Activated CD4-positive, alpha-beta T cell treated with anti-CD3 and anti-CD28 coated beads, Interleukin-2, amount 50 U/mL, for 1 hour (primary cell): ENCODE data around the gene LRRK1.
A peak's percentile ranks its signal among the peaks of the same experiment; 100 is the strongest.
"Not testable (repeated sequence)": the region's sequence is repeated elsewhere in the genome, so short reads cannot be mapped to it uniquely, and the experiment has no call there.

Source experiments
- DNase-seq: peaks from one replicate; pipeline ENCODE4 v3.0.0-alpha.2; 2020

LRRK1 gene

DNA sequence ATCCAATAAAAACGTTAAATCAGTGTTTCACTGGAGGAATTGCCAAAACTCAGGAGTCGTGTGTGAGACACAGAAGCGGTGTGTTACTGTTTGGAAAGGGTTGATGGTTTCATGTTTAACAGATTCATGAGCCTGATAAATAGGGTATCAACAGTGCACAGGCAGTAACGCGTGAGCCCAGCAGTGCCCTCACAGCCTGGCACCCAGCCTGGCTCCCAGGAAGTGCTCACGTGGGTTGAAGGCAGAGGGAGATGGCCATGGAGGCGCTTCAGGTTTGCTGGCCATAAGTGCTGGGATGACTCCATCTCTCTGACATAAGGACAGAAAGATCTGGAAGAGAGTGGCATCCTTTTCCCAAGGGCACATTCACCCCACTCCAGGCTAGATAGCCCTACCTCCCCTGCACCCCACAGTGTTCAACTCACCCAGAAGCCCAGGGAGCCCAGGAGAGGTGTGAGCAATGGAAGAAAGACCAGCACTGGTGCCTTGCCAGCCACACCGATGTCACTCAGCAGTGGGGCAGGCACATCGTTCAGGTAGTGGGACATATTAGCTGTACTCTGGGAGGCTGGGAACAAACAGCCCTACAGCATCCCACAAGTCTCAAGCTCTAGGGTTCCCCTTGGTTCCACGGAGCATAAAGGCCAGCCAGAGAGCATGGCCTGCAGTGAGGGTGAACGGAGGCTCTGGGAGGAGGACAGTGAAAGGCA is 164.3 kb downstream of the LRRK1 start:
- no peak for DNase-seq

- DNase-seq = no peak
Observed at GRCh38 chr15:101084801-101085200, 165.6 kb downstream of the LRRK1 start.

DNA sequence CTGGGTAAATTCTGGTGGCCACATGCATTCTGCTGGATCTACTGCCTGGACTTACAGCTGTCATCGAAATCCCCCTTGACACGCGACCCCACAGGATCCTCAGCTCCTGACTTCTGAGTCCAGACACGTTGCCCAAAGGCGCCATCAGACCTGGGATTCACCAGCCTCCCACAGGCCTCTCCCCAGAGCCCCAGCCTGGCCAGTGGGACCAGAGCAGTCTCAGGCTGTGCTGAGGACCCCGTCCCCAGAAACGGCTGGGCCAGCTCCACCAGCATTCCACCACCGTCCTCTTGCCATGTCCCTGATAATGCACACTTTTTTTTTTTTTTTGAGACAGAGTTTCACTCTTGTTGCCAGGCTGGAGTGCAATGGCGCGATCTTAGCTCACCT is 166.1 kb downstream of the LRRK1 start:
- DNase-seq = no peak

GRCh38 chr15:101086394-101087171 is 167.4 kb downstream of the LRRK1 start:
- no peak for DNase-seq

DNA sequence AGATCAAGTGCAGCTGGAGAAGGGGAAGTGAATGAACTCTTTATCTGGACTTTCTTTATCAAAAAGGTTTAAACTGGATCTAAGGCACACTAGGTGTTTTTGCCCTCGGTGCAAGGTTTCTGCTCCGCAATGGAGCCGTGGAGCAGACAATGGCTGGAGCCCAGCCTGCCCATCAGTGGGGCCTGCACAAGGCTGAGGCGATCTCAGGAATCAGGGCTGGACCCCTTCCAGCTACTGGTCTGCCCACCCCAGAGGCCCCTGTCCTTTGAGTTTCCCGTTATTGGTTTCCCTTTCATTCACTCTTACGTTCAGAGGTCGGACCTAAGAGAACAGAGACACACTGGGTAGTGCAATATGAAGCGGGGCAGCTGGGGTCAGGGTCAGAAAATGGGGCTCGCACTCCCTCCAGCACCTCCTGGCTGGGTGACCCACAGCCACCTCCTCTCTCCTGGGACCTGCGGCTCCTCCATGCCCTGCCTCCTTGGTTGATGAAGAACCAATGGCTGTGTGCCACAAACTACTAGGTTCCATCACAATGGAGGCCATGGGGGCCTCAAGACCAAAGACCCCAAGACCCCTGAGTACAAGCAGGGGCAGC is 168.1 kb downstream of the LRRK1 start:
- no peak for DNase-seq

DNA sequence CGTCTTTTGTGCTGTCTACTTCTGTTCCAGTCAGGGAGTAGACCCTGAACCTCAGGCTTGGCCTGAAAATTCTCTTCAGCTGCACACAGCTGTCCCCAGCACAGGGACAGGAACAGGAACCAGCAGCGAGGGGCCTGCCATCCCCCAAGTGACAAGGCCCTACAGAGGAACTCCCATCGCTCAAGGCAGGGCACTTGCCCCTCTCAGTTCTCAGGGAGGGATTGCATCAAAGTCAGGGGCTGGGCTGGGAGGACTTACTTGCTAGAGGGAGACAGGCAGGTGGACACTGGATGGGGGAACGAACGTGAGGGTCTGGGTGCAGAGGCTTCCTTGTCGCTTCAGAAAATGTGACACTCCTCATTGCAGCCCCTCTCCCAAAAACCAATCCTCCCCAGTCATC is 169.1 kb downstream of the LRRK1 start:
- DNase-seq = no peak

- DNase-seq = peak; percentile 77
Observed at GRCh38 chr15:101088788-101089578, 169.8 kb downstream of the LRRK1 start.

- DNase-seq = no peak
Observed at GRCh38 chr15:101089579-101090427, 170.6 kb downstream of the LRRK1 start.

DNA sequence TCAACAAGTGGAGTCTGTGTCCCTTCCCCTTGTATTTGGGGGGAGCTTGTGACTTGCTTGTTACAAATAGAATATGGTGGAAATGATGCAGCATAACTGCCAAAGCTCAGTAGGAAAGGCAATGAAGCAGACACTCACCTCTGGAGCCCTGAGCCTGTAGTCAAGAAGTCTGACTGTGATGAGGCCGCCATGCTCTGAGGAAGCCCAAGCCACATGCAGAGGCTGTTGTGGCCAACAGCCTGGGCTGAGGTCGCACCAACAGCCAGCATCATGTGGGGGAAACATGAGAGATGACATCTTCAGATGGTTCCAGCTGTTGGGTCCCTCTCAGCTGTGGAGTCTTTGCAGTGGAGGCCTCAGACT is 171.3 kb downstream of the LRRK1 start:
- no peak for DNase-seq

DNA sequence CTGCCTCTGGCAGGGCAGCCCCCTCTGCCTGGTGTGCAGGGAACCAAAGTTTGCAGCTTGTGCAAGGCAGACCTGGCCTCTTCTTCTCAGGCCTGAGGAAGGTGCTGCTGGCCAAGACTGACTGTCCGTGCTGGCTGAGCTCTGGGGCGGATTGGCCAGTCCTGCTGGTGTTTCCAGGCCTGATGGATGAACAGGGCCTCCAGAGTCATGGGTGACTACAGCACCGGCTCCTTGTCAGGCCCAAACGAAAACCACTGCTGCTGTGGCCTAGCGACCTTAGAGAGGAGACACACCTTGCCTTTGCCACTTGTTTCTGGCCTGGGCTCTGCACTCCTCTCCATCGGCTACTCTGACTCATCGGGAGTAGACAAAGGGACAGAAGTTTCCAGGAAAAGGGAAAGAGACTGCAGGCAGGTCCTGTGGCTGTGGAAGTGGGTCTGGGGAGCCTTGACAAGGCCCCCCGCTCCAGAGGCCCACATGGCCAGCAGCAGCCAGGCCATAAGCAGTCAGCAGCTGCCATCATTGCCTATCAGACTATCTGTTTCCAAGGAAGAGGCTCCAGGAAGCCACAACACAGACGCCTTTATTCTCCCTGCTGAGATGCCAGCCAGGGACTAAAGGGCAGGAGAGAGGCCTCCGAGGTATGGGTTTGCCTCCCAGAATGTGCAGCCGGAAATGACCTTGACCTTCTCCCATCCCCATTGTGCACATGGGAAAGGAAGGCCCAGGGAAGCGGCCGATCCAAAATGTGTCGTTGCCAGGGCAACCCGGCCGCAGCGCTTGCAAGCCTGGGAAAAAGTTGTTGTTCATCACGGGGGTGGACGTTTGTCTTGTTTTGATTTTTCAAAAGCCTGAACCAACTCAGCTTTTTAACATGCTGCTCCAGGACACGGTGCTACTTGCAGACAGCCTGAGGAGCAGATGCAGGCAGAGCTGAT is 172.2 kb downstream of the LRRK1 start:
- DNase-seq = no peak

- no peak for DNase-seq
Observed at GRCh38 chr15:101092156-101092866, 173.2 kb downstream of the LRRK1 start.

- DNase-seq = no peak
Observed at GRCh38 chr15:101092867-101093202, 173.7 kb downstream of the LRRK1 start.

DNA sequence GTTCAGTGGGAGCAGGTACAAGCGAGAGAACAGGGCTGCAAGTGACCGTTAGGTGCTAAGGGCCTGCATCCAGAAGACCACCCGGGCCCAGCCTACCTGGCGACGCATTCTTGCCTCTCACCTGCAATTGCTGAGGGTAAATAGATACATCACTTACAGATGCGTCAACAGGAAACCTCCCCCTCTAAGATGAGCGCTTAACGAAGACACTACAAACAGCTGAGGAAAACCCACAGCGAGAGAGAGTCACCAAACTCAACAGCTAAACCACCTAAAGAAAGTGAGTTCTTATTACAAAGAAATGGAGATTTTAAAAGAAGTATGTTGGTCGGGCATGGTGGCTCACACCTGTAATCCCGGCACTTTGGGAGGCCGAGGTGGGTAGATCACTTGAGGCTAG is 174.8 kb downstream of the LRRK1 start:
- DNase-seq = no peak

DNA sequence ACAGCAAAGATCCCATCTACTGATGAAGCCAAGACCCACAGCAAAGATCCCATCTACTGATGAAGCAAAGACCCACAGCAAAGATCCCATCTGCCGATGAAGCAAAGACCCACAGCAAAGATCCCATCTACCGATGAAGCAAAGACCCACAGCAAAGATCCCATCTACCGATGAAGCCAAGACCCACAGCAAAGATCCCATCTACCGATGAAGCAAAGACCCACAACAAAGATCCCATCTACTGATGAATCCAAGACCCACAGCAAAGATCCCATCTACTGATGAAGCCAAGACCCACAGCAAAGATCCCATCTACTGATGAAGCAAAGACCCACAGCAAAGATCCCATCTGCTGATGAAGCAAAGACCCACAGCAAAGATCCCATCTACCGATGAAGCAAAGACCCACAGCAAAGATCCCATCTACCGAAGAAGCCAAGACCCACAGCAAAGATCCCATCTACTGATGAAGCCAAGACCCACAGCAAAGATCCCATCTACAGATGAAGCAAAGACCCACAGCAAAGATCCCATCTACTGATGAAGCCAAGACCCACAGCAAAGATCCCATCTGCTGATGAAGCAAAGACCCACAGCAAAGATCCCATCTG is 176.7 kb downstream of the LRRK1 start:
- not testable (repeated sequence) for DNase-seq

DNA sequence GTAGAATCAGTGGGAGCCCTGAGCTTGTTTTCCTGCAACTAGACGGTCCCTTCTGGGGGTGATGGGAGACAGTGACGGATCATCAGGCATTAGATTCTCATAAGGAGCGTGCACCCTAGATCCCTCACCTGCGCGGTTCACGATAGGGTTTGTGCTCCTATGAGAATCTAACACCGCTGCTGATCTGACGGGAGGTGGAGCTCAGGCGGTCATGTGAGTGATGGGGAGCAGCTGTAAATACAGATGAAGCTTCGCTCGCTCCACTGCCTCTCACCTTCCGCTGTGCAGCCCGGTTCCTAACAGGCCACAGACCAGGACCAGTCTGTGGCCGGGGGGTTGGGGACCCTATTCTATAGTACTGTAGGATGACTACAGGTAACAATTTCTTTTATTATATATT is 178.0 kb downstream of the LRRK1 start:
- no peak for DNase-seq

- DNase-seq = no peak
Observed at GRCh38 chr15:101099183-101099582, 180.0 kb downstream of the LRRK1 start.

DNA sequence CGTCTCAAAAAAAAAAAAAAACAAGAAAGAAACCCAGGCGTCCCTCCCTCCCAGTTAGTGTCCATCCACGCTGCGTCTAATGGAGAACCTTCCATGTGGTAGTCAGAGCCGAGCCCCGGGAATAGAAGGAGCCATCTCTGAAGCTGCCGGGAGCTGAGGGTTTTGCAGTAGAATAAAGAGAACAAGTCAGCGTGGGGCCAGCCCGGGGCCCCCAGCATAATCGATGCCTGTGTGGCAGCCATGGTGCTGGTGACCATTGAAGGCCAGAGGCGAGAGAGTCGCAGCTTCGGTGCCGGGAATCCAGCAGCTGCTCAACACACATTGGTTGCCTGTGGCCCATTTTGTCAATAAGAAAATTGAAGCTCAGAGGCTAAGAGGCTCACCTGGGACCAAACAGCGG is 181.0 kb downstream of the LRRK1 start:
- no peak for DNase-seq

GRCh38 chr15:101100593-101101442 is 181.7 kb downstream of the LRRK1 start:
- no peak for DNase-seq

- DNase-seq = no peak
Observed at GRCh38 chr15:101101676-101102075, 182.5 kb downstream of the LRRK1 start.
